MM.1S (cell line): ENCODE results near the gene CNTN5.

Experiments used
- DNase-seq: peaks from one replicate; pipeline ENCODE4 v3.0.0-alpha.2; 2015
- H2AFZ ChIP-seq: fragments of 300-600 bp; sonication (generic); 2 replicates; pipeline ENCODE4 v1.6.0; 2016; ENCODE audit warnings: antibody characterized with exemption, low read length
- H3F3A ChIP-seq: fragments of 300-600 bp; sonication (generic); 2 replicates; pipeline ENCODE4 v1.6.1; 2016; ENCODE audit warnings: mild to moderate bottlenecking, antibody characterized with exemption, low read length, moderate library complexity, mixed read lengths; ENCODE audit not compliant: insufficient read depth
- H3K27ac ChIP-seq: fragments of 300-600 bp; sonication (generic); 2 replicates; pipeline ENCODE4 v1.5.1; 2016; ENCODE audit warnings: mild to moderate bottlenecking, low read length
- H3K27me3 ChIP-seq: fragments of 300-600 bp; sonication (generic); replicated peaks from 2 replicates; pipeline ENCODE4 v1.6.0; 2016; ENCODE audit warnings: low read length; ENCODE audit not compliant: insufficient read depth
- H3K36me3 ChIP-seq: fragments of 300-600 bp; sonication (generic); replicated peaks from 2 replicates; pipeline ENCODE4 v1.6.1; 2016; ENCODE audit warnings: mild to moderate bottlenecking, low read length, mixed read lengths; ENCODE audit not compliant: insufficient read depth
- H3K4me1 ChIP-seq: fragments of 300-600 bp; sonication (generic); 2 replicates; pipeline ENCODE4 v1.6.1; 2016; ENCODE audit warnings: low read length, mixed read lengths
- H3K4me2 ChIP-seq: fragments of 300-600 bp; sonication (generic); 2 replicates; pipeline ENCODE4 v1.6.0; 2016; ENCODE audit warnings: low read depth, low read length
- H3K4me3 ChIP-seq: fragments of 300-600 bp; sonication (generic); 2 replicates; pipeline ENCODE4 v1.5.1; 2016; ENCODE audit warnings: low read length, mixed read lengths
- H3K79me2 ChIP-seq: fragments of 300-600 bp; sonication (generic); 2 replicates; pipeline ENCODE4 v1.6.1; 2016; ENCODE audit warnings: mixed run types, low read length, mixed read lengths
- H3K9ac ChIP-seq: fragments of 300-600 bp; sonication (generic); 2 replicates; pipeline ENCODE4 v1.6.1; 2016; ENCODE audit warnings: low read length, mixed read lengths
- H3K9me2 ChIP-seq: fragments of 300-600 bp; sonication (generic); replicated peaks from 2 replicates; pipeline ENCODE4 v1.6.1; 2016; ENCODE audit warnings: mild to moderate bottlenecking, low read length, mixed read lengths; ENCODE audit not compliant: insufficient read depth
- H3K9me3 ChIP-seq: fragments of 300-600 bp; sonication (generic); replicated peaks from 2 replicates; pipeline ENCODE4 v1.6.1; 2016; ENCODE audit warnings: mild to moderate bottlenecking, low read length, mixed read lengths; ENCODE audit not compliant: insufficient read depth
- H4K20me1 ChIP-seq: fragments of 300-600 bp; sonication (generic); 2 replicates; pipeline ENCODE4 v1.6.1; 2016; ENCODE audit warnings: mild to moderate bottlenecking, low read length, moderate library complexity, mixed read lengths; ENCODE audit not compliant: insufficient read depth
- EZH2 ChIP-seq: fragments of 300-600 bp; sonication (generic); optimal IDR thresholded peaks from 2 replicates; pipeline ENCODE3; 2017; ENCODE audit warnings: low read depth, mild to moderate bottlenecking, antibody characterized with exemption, low read length, mixed read lengths
- EZH2phosphoT487 ChIP-seq: fragments of 300-600 bp; sonication (generic); IDR thresholded peaks from 2 replicates; pipeline ENCODE4 v1.6.1; 2018; ENCODE audit warnings: antibody characterized with exemption, low read length
- TF ChIP-seq, protein P1 (sequence below): fragments of 300-600 bp; sonication (generic); IDR thresholded peaks from 2 replicates; pipeline ENCODE4 v1.5.1; 2016; ENCODE audit warnings: antibody characterized with exemption, low read length, mixed read lengths

CNTN5 gene

DNA sequence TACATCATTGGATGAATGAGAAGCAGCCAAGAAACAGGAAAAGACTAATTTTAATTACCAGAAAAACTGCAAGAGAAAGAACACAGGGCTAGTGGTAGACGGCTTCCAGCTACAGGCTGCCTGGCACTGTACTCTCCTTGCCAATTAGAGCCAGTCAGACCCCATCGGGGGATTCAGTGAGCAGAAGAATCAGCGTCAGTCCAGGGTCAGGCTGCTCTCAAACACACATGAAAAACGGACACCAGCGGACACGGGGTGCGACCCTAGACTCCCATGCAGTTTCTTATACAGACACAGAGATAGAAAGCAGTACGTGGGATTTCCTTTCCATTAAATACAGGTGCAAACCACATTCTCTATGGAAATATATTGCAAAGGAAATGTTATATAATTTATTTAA, 1.1 kb upstream of the CNTN5 start:
- Histone ChIP-seq H3K4me3 (peak overlapping the region; percentile 69), H3K36me3 (no peaks in the 10 kb centered on the region), H3K27ac (no peak overlapping the region), H3K4me2 (peak overlapping the region; percentile 63), H3F3A (0 out of 2 replicates have a peak, but pooled peaks cover 8% of the 10 kb centered on the region), H3K27me3 (no peaks in the 10 kb centered on the region), H3K79me2 (no peaks in the 10 kb centered on the region), H4K20me1 (no peaks in the 10 kb centered on the region), H3K9me2 (no peaks in the 10 kb centered on the region), H3K9me3 (no peaks in the 10 kb centered on the region), H2AFZ (peak overlapping the region; percentile 71; the same call in 1 of the 2 replicates), H3K4me1 (peaks cover 4% of the 10 kb centered on the region; the same call in 1 of the 2 replicates), H3K9ac (no peak overlapping the region; the same call in 1 of the 2 replicates)
- DNase-seq, result no peak
- TF ChIP-seq, protein P1, sequence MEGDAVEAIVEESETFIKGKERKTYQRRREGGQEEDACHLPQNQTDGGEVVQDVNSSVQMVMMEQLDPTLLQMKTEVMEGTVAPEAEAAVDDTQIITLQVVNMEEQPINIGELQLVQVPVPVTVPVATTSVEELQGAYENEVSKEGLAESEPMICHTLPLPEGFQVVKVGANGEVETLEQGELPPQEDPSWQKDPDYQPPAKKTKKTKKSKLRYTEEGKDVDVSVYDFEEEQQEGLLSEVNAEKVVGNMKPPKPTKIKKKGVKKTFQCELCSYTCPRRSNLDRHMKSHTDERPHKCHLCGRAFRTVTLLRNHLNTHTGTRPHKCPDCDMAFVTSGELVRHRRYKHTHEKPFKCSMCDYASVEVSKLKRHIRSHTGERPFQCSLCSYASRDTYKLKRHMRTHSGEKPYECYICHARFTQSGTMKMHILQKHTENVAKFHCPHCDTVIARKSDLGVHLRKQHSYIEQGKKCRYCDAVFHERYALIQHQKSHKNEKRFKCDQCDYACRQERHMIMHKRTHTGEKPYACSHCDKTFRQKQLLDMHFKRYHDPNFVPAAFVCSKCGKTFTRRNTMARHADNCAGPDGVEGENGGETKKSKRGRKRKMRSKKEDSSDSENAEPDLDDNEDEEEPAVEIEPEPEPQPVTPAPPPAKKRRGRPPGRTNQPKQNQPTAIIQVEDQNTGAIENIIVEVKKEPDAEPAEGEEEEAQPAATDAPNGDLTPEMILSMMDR, result no peak
- TF ChIP-seq EZH2 (no peak), EZH2phosphoT487 (no peak)

DNA sequence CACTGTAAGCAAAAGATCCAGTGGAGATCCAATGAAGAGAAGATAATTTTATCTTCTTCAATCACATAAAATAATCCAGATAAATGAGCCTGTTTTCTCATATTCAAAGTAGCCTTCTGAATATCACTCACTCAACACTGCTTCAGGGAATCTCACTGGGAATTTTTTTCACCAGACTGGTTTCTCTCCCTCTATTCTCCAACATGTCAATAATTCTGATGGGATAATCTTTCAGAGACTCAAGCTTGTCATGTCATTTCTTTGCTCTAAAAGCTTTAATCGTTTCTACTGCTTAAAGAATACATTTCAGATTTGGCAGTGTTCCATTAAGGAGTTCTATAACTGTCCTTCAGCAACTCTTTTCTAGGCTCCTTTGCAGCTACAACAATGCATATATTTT, 16.3 kb downstream of the CNTN5 start:
- Histone ChIP-seq H3K9ac (no peak overlapping the region), H2AFZ (no peak overlapping the region), H3K4me1 (no peaks in the 10 kb centered on the region), H3K4me2 (no peak overlapping the region), H3F3A (no peaks in the 10 kb centered on the region), H3K36me3 (no peaks in the 10 kb centered on the region), H3K27ac (no peak overlapping the region), H4K20me1 (no peaks in the 10 kb centered on the region), H3K27me3 (no peaks in the 10 kb centered on the region), H3K9me3 (no peaks in the 10 kb centered on the region), H3K9me2 (no peaks in the 10 kb centered on the region), H3K79me2 (no peaks in the 10 kb centered on the region), H3K4me3 (no peak overlapping the region)
- DNase-seq, result no peak
- TF ChIP-seq EZH2phosphoT487, result no peak
- TF ChIP-seq, protein P1, result no peak
- TF ChIP-seq EZH2, result no peak

DNA sequence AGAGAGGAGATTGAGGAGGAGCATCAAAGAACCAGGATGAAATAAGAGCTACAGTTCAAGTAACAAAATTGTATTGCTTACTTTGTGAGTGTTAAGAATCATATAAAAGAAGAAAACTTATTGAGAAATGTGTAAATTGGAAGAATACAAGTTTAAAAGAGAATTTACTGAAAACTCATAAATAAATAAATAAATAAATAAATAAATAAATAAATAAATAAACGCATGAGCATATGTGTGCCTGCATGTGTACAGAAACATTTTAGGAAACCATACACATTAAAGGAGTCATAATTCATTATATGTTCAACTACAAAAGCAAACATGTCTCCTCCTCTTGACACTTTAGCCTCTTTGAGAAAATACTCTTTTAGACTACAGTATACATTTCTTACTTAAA, 42.6 kb downstream of the CNTN5 start:
- TF ChIP-seq EZH2phosphoT487 (no peak), EZH2 (no peak)
- TF ChIP-seq, protein P1, result no peak
- H3K4me1 ChIP-seq, result peaks cover 5% of the 10 kb centered on the region
- H3K9me3 ChIP-seq, result no peaks in the 10 kb centered on the region

More for the DNA sequence above, 42.6 kb downstream of the CNTN5 start:
- no peak overlapping the region for H3K27ac ChIP-seq
- H4K20me1 ChIP-seq, result no peaks in the 10 kb centered on the region
- H3K36me3 ChIP-seq, result no peaks in the 10 kb centered on the region
- DNase-seq, result no peak
- no peak overlapping the region for H2AFZ ChIP-seq
- H3K9me2 ChIP-seq, result no peaks in the 10 kb centered on the region
- no peaks in the 10 kb centered on the region for H3K79me2 ChIP-seq
- no peak overlapping the region for H3K9ac ChIP-seq
- no peak overlapping the region for H3K4me2 ChIP-seq
- no peaks in the 10 kb centered on the region for H3F3A ChIP-seq
- H3K27me3 ChIP-seq, result no peaks in the 10 kb centered on the region
- H3K4me3 ChIP-seq, result no peak overlapping the region
